NT2/D1 (cell line): ENCODE measurements around the gene AFAP1L2.

ENCODE experiments used
- DNase-seq: peaks from one replicate; pipeline ENCODE4 v3.0.0-alpha.2; 2011; ENCODE audit warnings: low read depth, low spot score
- H3K27me3 ChIP-seq: 2 replicates; pipeline ENCODE4 v1.6.0; 2011; ENCODE audit warnings: mild to moderate bottlenecking; ENCODE audit not compliant: insufficient read length, insufficient read depth
- H3K36me3 ChIP-seq: 2 replicates; pipeline ENCODE4 v1.6.1; 2011; ENCODE audit warnings: mild to moderate bottlenecking, low read length, mixed read lengths; ENCODE audit not compliant: insufficient read depth, insufficient read length
- H3K4me1 ChIP-seq: 2 replicates; pipeline ENCODE4 v1.5.1; 2011; ENCODE audit not compliant: insufficient read depth, insufficient read length
- H3K4me3 ChIP-seq: 2 replicates; pipeline ENCODE4 v1.5.1; 2011; ENCODE audit warnings: low read depth; ENCODE audit not compliant: insufficient read length
- H3K9ac ChIP-seq: 2 replicates; pipeline ENCODE4 v1.6.0; 2011; ENCODE audit warnings: low read depth; ENCODE audit not compliant: insufficient read length
- H3K9me3 ChIP-seq: 2 replicates; pipeline ENCODE4 v1.5.1; 2011; ENCODE audit warnings: mild to moderate bottlenecking, low read length; ENCODE audit not compliant: insufficient read depth
- SUZ12 ChIP-seq: IDR thresholded peaks from 2 replicates; pipeline ENCODE4 v1.6.1; 2011; ENCODE audit not compliant: insufficient read length, insufficient read depth; ENCODE audit errors: extremely low read depth
- YY1 ChIP-seq: IDR thresholded peaks from 2 replicates; pipeline ENCODE4 v1.6.1; 2011; ENCODE audit not compliant: insufficient read length, insufficient read depth
- ZNF274 ChIP-seq: IDR thresholded peaks from 2 replicates; pipeline ENCODE4 v1.6.1; 2011; ENCODE audit warnings: mild to moderate bottlenecking, low read depth, low read length

The AFAP1L2 gene

GRCh38 chr10:114408968-114409444 is 4.7 kb upstream of the AFAP1L2 start:
- Histone ChIP-seq H3K4me1 (peaks cover 4% of the 10 kb centered on the region), H3K4me3 (no peak overlapping the region), H3K36me3 (no peaks in the 10 kb centered on the region), H3K9ac (no peak overlapping the region), H3K27me3 (peaks cover 27% of the 10 kb centered on the region), H3K9me3 (no peaks in the 10 kb centered on the region)
- TF ChIP-seq ZNF274: no peak
- no peak for TF ChIP-seq SUZ12
- TF ChIP-seq YY1: no peak
- DNase-seq: no peak

GRCh38 chr10:114408112-114408967 is 4.0 kb upstream of the AFAP1L2 start:
- TF ChIP-seq YY1 (no peak), ZNF274 (no peak), SUZ12 (no peak)
- no peaks in the 10 kb centered on the region for H3K36me3 ChIP-seq
- DNase-seq: no peak
- H3K9me3 ChIP-seq: no peaks in the 10 kb centered on the region
- peaks cover 4% of the 10 kb centered on the region for H3K4me1 ChIP-seq
- no peak overlapping the region for H3K9ac ChIP-seq
- no peak overlapping the region for H3K4me3 ChIP-seq
- H3K27me3 ChIP-seq: peaks cover 34% of the 10 kb centered on the region

- Histone ChIP-seq H3K36me3 (no peaks in the 10 kb centered on the region), H3K4me3 (no peak overlapping the region), H3K27me3 (peaks cover 45% of the 10 kb centered on the region), H3K9ac (no peak overlapping the region), H3K9me3 (no peaks in the 10 kb centered on the region), H3K4me1 (peaks cover 6% of the 10 kb centered on the region)
- DNase-seq: no peak
- TF ChIP-seq YY1 (no peak), SUZ12 (no peak), ZNF274 (no peak)
Observed at GRCh38 chr10:114406455-114406854, 2.2 kb upstream of the AFAP1L2 start.

- TF ChIP-seq ZNF274: no peak
- no peak for TF ChIP-seq YY1
- TF ChIP-seq SUZ12: no peak
- H3K4me1 ChIP-seq: peaks cover 6% of the 10 kb centered on the region
- peaks cover 45% of the 10 kb centered on the region for H3K27me3 ChIP-seq
- H3K9ac ChIP-seq: peak overlapping the region; percentile 64
- H3K4me3 ChIP-seq: peak overlapping the region; percentile 54
- H3K36me3 ChIP-seq: no peaks in the 10 kb centered on the region
- DNase-seq: no peak
- no peaks in the 10 kb centered on the region for H3K9me3 ChIP-seq
Observed at GRCh38 chr10:114405011-114405350, 679 bp upstream of the AFAP1L2 start.

- no peak for DNase-seq
- Histone ChIP-seq H3K36me3 (peaks cover under 1% of the 10 kb centered on the region), H3K9me3 (no peaks in the 10 kb centered on the region), H3K4me3 (peak overlapping the region; percentile 54), H3K27me3 (peaks cover 45% of the 10 kb centered on the region), H3K4me1 (peaks cover 2% of the 10 kb centered on the region), H3K9ac (peak overlapping the region; percentile 67)
- TF ChIP-seq YY1: no peak
Observed at GRCh38 chr10:114403541-114404161, 651 bp downstream of the AFAP1L2 start.

- DNase-seq: no peak
- Histone ChIP-seq H3K36me3 (peaks cover 3% of the 10 kb centered on the region), H3K27me3 (peaks cover 45% of the 10 kb centered on the region), H3K9me3 (no peaks in the 10 kb centered on the region), H3K4me3 (peak overlapping the region; percentile 54), H3K9ac (peak overlapping the region; percentile 67), H3K4me1 (peaks cover 2% of the 10 kb centered on the region)
- no peak for TF ChIP-seq ZNF274
- no peak for TF ChIP-seq YY1
- TF ChIP-seq SUZ12: no peak
Observed at GRCh38 chr10:114402871-114403540, 1.3 kb downstream of the AFAP1L2 start.

- Histone ChIP-seq H3K27me3 (peaks cover 45% of the 10 kb centered on the region), H3K36me3 (peaks cover 3% of the 10 kb centered on the region)
Observed at GRCh38 chr10:114402233-114402632, 2.1 kb downstream of the AFAP1L2 start.

More at GRCh38 chr10:114402233-114402632, 2.1 kb downstream of the AFAP1L2 start:
- no peak for DNase-seq
- Histone ChIP-seq H3K4me3 (no peak overlapping the region), H3K4me1 (peaks cover 2% of the 10 kb centered on the region), H3K9ac (no peak overlapping the region), H3K9me3 (no peaks in the 10 kb centered on the region)
- TF ChIP-seq YY1 (no peak), ZNF274 (no peak), SUZ12 (no peak)
